ENCODE data around the gene SPRR1B.

- TF ChIP-seq, protein P1, sequence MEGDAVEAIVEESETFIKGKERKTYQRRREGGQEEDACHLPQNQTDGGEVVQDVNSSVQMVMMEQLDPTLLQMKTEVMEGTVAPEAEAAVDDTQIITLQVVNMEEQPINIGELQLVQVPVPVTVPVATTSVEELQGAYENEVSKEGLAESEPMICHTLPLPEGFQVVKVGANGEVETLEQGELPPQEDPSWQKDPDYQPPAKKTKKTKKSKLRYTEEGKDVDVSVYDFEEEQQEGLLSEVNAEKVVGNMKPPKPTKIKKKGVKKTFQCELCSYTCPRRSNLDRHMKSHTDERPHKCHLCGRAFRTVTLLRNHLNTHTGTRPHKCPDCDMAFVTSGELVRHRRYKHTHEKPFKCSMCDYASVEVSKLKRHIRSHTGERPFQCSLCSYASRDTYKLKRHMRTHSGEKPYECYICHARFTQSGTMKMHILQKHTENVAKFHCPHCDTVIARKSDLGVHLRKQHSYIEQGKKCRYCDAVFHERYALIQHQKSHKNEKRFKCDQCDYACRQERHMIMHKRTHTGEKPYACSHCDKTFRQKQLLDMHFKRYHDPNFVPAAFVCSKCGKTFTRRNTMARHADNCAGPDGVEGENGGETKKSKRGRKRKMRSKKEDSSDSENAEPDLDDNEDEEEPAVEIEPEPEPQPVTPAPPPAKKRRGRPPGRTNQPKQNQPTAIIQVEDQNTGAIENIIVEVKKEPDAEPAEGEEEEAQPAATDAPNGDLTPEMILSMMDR (IDR thresholded peaks at IDR 0.05 in 2 of 3, conservative IDR thresholded peaks at IDR 0.05 in 1 of 3; ENCODE audit: insufficient read depth in 2 of 3, low read depth in 1 of 3, low read length in 3 of 3) = no peak
- TF ChIP-seq, protein P2, sequence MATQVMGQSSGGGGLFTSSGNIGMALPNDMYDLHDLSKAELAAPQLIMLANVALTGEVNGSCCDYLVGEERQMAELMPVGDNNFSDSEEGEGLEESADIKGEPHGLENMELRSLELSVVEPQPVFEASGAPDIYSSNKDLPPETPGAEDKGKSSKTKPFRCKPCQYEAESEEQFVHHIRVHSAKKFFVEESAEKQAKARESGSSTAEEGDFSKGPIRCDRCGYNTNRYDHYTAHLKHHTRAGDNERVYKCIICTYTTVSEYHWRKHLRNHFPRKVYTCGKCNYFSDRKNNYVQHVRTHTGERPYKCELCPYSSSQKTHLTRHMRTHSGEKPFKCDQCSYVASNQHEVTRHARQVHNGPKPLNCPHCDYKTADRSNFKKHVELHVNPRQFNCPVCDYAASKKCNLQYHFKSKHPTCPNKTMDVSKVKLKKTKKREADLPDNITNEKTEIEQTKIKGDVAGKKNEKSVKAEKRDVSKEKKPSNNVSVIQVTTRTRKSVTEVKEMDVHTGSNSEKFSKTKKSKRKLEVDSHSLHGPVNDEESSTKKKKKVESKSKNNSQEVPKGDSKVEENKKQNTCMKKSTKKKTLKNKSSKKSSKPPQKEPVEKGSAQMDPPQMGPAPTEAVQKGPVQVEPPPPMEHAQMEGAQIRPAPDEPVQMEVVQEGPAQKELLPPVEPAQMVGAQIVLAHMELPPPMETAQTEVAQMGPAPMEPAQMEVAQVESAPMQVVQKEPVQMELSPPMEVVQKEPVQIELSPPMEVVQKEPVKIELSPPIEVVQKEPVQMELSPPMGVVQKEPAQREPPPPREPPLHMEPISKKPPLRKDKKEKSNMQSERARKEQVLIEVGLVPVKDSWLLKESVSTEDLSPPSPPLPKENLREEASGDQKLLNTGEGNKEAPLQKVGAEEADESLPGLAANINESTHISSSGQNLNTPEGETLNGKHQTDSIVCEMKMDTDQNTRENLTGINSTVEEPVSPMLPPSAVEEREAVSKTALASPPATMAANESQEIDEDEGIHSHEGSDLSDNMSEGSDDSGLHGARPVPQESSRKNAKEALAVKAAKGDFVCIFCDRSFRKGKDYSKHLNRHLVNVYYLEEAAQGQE (IDR thresholded peaks at IDR 0.05; ENCODE audit: borderline replicate concordance) = no peak
- TF ChIP-seq, protein P2 (CRISPR knock-in tag; IDR thresholded peaks at IDR 0.05; ENCODE audit: low read depth) = no peak
- TF ChIP-seq DPF2 (IDR thresholded peaks at IDR 0.05) (no peak), ZC3H11A (IDR thresholded peaks at IDR 0.05; ENCODE audit: low read depth, low read length) (no peak), RUNX1 (IDR thresholded peaks at IDR 0.05; ENCODE audit: low read depth) (no peak), ZNF41 (CRISPR knock-in tag; conservative IDR thresholded peaks at IDR 0.05) (no peak), NCOR1 (IDR thresholded peaks at IDR 0.05) (no peak), E2F5 (CRISPR knock-in tag; IDR thresholded peaks at IDR 0.05) (no peak), FOXJ3 (CRISPR knock-in tag; IDR thresholded peaks at IDR 0.05) (no peak), RBM14 (IDR thresholded peaks at IDR 0.05; ENCODE audit: borderline replicate concordance, insufficient read depth, low read depth, low read length) (no peak), KLF16 (IDR thresholded peaks at IDR 0.05) (no peak)
- TF ChIP-seq, protein P3, sequence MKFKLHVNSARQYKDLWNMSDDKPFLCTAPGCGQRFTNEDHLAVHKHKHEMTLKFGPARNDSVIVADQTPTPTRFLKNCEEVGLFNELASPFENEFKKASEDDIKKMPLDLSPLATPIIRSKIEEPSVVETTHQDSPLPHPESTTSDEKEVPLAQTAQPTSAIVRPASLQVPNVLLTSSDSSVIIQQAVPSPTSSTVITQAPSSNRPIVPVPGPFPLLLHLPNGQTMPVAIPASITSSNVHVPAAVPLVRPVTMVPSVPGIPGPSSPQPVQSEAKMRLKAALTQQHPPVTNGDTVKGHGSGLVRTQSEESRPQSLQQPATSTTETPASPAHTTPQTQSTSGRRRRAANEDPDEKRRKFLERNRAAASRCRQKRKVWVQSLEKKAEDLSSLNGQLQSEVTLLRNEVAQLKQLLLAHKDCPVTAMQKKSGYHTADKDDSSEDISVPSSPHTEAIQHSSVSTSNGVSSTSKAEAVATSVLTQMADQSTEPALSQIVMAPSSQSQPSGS (CRISPR knock-in tag; IDR thresholded peaks at IDR 0.05) = no peak
Observed at GRCh38 chr1:153000294-153000693, 30.7 kb upstream of the SPRR1B start.
